Left renal cortex interstitium (tissue), 4 donors: Measurements from ENCODE around the gene IL18RAP. TPM values are rescaled to one million over a fixed set of nuclear protein-coding genes. Genes with fewer than 3 reads are reported as not detected.

Experiments used
- DNase-seq, 4 donors: peaks; one replicate each; pipeline ENCODE4 v3.0.0-alpha.2; 2013; ENCODE audit warnings: low read depth in 4 of 4, low spot score in 2 of 4, missing footprints in 1 of 4
- polyA plus RNA-seq, 4 donors: library from polyadenylated mRNA; unstranded; fragments of 120-200 nt; gene quantifications; one replicate each; pipeline ENCODE4 v1.2.1, GENCODE V29; 2013; ENCODE audit not compliant: insufficient read length in 4 of 4

The IL18RAP gene
- polyA plus RNA-seq, 4 donors = 0.11 to 0.47 (median 0.26) TPM

DNA sequence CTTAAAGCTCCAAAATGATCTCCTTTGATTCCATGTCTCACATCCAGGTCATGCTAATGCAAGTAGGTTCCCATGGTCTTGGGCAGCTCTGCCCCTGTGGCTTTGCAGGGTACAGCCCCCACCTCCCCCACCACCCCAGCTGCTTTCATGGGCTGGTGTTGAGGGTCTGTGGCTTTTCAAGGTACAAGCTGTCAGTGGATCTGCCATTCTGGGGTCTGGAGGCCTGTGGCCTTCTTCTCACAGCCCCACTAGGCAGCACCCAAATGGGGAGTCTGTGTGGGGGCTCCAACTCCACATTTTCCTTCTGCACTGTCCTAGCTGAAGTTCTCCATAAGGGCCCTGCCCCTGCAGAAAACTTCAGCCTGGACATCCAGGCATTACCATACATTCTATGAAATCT, 69.0 kb downstream of the IL18RAP start:
- no peak for DNase-seq

DNA sequence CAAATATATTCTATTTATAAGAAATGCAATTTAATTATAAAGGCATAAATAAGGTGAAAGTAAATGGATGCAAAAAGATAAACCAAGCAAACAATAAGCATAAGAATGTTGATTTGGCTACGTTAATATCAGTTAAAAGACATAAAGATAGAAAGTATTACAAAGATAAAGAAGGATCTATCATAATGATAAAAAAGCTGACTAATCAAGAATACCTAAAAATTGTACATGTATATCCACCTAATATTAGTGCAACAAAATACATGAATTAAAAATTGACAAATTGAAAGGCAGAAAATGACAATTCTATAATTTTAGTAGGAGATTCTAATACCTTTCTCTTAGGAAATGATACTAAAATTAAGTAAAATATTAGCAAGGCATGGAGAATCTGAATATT, 71.6 kb downstream of the IL18RAP start:
- DNase-seq = no peak

DNA sequence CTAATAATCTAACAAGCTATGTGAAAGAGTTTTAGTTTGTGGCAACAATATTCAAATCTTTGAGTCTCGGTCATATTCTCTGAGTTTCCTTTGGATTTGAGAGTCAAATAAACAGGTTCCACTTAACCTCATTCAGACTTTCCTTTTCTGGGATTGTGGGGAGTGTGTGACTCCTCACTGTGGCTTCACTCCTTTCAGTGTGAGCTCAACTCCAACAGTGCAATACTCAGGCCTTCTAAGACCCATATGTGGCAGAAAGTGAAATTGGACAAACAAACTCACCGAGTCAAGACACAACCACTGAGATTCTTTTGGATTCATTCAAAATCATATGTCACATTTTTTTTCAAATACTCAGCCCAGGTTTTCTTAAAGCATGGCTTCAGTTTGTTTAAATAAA, 75.5 kb downstream of the IL18RAP start:
- no peak for DNase-seq

DNA sequence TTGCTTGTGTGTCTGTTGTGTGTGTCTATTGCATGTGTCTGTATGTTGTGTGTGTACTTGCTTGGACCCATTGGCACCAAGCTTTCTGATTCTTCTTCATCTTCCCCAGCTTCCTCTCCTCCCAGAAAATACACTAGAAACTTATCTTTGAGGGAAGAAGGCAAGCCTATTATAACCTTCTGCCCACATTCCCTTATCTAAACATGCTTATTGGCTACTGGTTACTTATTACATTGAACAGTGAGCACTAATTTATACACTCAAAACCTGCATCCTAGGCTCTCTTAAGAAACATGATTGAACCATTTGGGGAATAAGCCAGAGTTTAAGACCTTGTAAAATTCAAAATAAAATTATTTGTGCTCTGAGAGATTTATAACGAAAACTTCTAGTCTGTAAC, 76.6 kb downstream of the IL18RAP start:
- no peak for DNase-seq

Other genes starting within 250 kb of the IL18RAP start
- 1 to 10 TPM in 2 of 4 donors, under 1 TPM in 2; 0.82 to 1.2 (median 1.0) TPM for gene IL1RL2, start 236.1 kb upstream of the IL18RAP start, polyA plus RNA-seq
- under 1 TPM; 0.21 to 0.55 (median 0.41) TPM for gene IL1RL1, start 111.6 kb upstream of the IL18RAP start, polyA plus RNA-seq
- gene IL18R1, start 67.4 kb upstream of the IL18RAP start, polyA plus RNA-seq = 1 to 10 TPM; 1.8 to 3.3 (median 2.3) TPM
- 10 to 100 TPM in 1 of 4 donors, 1 to 10 TPM in 3; 6.8 to 10.9 (median 7.1) TPM for gene SLC9A4, start 50.1 kb downstream of the IL18RAP start, polyA plus RNA-seq
- 1 to 10 TPM; 6.2 to 6.8 (median 6.3) TPM for gene SLC9A2, start 196.4 kb downstream of the IL18RAP start, polyA plus RNA-seq